ENCODE measurements around the gene ZBTB6. TPM values are rescaled to one million over a fixed set of nuclear protein-coding genes. Genes with fewer than 3 reads are reported as not detected.
A peak's percentile ranks its signal among the peaks of the same experiment; 100 is the strongest.
"Not testable (repeated sequence)": the region's sequence is repeated elsewhere in the genome, so short reads cannot be mapped to it uniquely, and the experiment has no call there.

Gene ZBTB6
- polyA plus RNA-seq, 2 of the 4 experiments (the other 2 are of a cell fraction), result 9.0 to 10.3 TPM

DNA sequence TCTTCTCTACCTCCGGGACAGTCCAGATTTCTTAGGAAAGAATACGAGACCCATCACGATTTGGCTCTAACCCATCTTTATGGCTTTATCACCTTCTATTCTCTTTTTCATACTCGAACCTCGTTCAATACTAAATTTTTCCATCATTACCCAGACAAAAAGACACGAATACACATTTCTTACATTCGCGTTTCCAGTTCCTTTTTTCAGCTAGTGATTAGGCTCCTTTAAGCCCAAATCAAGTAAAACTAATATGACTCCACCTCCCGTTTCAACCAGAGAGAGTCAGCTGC is 506 bp downstream of the ZBTB6 start:
- no peaks in the 10 kb centered on the region for H3K9me3 ChIP-seq
- peaks cover 8% of the 10 kb centered on the region for H3K4me1 ChIP-seq
- no peak for TF ChIP-seq RAD21 (conservative IDR thresholded peaks at IDR 0.05 in 1 of 2, IDR thresholded peaks at IDR 0.05 in 1 of 2)
- TF ChIP-seq KDM5A (IDR thresholded peaks at IDR 0.05), result no peak
- TF ChIP-seq, protein P1, sequence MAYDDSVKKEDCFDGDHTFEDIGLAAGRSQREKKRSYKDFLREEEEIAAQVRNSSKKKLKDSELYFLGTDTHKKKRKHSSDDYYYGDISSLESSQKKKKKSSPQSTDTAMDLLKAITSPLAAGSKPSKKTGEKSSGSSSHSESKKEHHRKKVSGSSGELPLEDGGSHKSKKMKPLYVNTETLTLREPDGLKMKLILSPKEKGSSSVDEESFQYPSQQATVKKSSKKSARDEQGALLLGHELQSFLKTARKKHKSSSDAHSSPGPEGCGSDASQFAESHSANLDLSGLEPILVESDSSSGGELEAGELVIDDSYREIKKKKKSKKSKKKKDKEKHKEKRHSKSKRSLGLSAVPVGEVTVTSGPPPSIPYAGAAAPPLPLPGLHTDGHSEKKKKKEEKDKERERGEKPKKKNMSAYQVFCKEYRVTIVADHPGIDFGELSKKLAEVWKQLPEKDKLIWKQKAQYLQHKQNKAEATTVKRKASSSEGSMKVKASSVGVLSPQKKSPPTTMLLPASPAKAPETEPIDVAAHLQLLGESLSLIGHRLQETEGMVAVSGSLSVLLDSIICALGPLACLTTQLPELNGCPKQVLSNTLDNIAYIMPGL (CRISPR knock-in tag; IDR thresholded peaks at IDR 0.05; ENCODE audit: borderline replicate concordance), result no peak
- ATAC-seq (no peak), DNase-seq (ENCODE audit: low read depth in 1 of 2, low spot score in 1 of 2) (no peak), FAIRE-seq (no peak)
- POLR2A ChIA-PET, result interaction anchor here (0.6 to 2.5 kb wide), 7 partner anchors 9 to 79 kb away, joined by 3 to 38 read pairs (median 8); partner anchors contain the start of genes RABGAP1, RC3H2 and ZBTB26
- H3K4me3 ChIP-seq, result peak overlapping the region; percentile 62
- 2% methylated on average over 9 of the region's 9 CpGs for WGBS (ENCODE audit: missing lambda C conversion rate)
- peak overlapping the region; percentile 80 to 95 for H3K27ac ChIP-seq
- H3K4me2 ChIP-seq, result peak overlapping the region; percentile 98
- CTCF ChIA-PET, result interaction anchor here (0.7 to 1.1 kb wide), 2 partner anchors 94 to 117 kb away, joined by 3 read pairs; no protein-coding TSS in a partner anchor

DNA sequence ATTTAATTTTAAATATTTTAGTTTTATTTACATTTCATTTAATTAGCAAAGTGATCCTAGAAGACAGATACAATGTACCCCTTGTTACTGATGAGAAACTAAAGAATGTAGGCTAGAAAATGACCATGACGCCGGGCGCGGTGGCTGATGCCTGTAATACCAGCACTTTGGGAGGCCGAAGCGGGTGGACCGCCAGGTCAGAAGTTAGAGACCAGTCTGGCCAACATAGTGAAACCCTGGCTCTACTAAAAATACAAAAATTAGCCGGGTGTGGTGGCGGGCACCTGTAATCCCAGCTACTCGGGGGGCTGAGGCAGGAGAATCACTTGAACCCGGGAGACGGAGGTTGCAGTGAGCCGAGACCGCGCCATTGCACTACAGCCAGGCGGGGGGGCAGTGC is 7.0 kb downstream of the ZBTB6 start:
- DNase-seq (ENCODE audit: low read depth in 1 of 2, low spot score in 1 of 2); CTCF ChIA-PET; FAIRE-seq; H3K9me3 ChIP-seq; ATAC-seq: not testable (repeated sequence)
- POLR2A ChIA-PET, result interaction anchor here (1.4 to 2.7 kb wide), 4 partner anchors 9 to 35 kb away, joined by 5 to 28 read pairs (median 8); partner anchors contain the start of genes RABGAP1 and ZBTB26
- peaks cover 22% of the 10 kb centered on the region for H3K4me1 ChIP-seq
- H3K27ac ChIP-seq, result 0 out of 6 replicates have a peak overlapping the region, but pooled peaks have one; percentile 24 to 71
- H3K4me3 ChIP-seq, result 0 out of 3 replicates have a peak overlapping the region, but pooled peaks have one; percentile 45
- H3K4me2 ChIP-seq, result peak overlapping the region; percentile 84
- 91% methylated on average over 16 of the region's 16 CpGs for WGBS (ENCODE audit: missing lambda C conversion rate)

DNA sequence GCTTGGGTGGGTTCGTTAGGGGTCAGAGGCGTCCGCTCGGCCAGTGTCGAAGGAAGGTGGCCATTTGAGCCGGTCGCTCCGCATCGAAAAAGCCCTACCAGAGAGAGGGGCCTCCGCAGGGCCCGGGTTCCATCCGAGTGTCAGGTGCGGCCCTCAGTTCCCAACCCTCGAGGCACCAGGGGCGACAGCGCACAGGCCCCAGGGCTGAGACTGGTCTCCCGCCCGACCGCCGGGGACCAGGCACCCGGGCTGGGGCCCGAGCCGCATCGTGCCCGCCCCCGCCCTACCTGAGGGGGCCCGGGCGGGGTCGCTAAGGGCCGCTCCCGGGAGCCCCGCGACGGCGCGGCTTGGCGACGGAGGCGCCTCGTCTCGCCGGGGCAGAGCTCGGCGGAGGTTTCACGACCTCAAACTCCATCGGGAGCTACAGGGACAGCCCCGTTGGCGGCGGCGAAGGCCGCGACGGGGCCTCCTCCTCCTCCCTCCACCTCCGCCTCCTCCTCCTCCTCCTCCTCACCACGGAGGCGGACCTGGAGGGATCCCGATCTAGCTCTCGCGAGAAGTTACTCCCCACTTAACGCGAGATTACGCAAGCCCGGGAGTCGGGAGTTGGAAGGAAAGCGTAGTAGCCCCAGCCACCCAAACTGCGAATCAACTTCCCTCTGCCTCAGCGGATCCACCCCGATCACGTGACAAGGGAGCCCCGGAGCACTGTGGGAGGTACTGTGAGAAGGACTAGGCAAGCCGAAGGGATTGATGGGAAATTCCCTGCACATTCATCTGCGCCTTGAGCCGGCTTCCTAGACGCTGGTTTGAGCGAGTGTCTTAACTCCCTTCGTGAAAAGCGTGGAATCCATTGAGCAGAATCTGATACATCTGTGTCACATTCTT is 8.1 kb downstream of the ZBTB6 start, which contains the start of gene RC3H2:
TSS of gene RC3H2 (minus strand) at position 537 of the 888 bp plus-strand sequence. CDS start 7,850 bp downstream, outside the sequence.
- CTCF ChIA-PET, result interaction anchor here (0.6 kb wide), 1 partner anchor 501 kb away, joined by 3 read pairs; no protein-coding TSS in a partner anchor
- Histone ChIP-seq H3K4me3 (peak within 1 kb of the TSS; percentile 78), H3K9me3 (no peaks in the 10 kb centered on the region), H3K4me1 (peaks cover 32% of the 10 kb centered on the region), H3K4me2 (peak within 1 kb of the TSS; percentile 95), H3K27ac (peak within 1 kb of the TSS; percentile 94 to 98)
- DNase-seq (ENCODE audit: low read depth in 1 of 2, low spot score in 1 of 2), result peak; percentile 94 to 100
- 1% methylated on average over 32 of the region's 77 CpGs for WGBS (ENCODE audit: missing lambda C conversion rate)
- POLR2A ChIA-PET, result interaction anchor here (0.6 to 3.5 kb wide), 12 partner anchors 8 to 86 kb away, joined by 3 to 38 read pairs (median 5); partner anchors contain the start of genes PDCL, RABGAP1, ZBTB26 and ZBTB6
- ATAC-seq, result peak; percentile 92 to 97
- FAIRE-seq, result peak; percentile 96
- TF ChIP-seq JUNB (IDR thresholded peaks at IDR 0.05) (no peak), FOXS1 (CRISPR knock-in tag; IDR thresholded peaks at IDR 0.05) (no peak; the same call in 1 of the 2 replicates), HEYL (CRISPR knock-in tag; IDR thresholded peaks at IDR 0.05) (no peak), JUN (IDR thresholded peaks at IDR 0.05) (peak; percentile 71 to 79), KDM1A (IDR thresholded peaks at IDR 0.05; ENCODE audit: low read depth) (no peak), CHD2 (IDR thresholded peaks at IDR 0.05; ENCODE audit: low read length, partially characterized antibody) (peak; percentile 96), FOSL2 (IDR thresholded peaks at IDR 0.05) (no peak), FOSL2 (CRISPR knock-in tag; IDR thresholded peaks at IDR 0.05) (peak; percentile 38), BHLHE40 (IDR thresholded peaks at IDR 0.05; ENCODE audit: low read depth, low read length) (no peak), PHF8 (IDR thresholded peaks at IDR 0.05; ENCODE audit: borderline replicate concordance, low read depth) (peak; percentile 97), RARB (CRISPR knock-in tag; IDR thresholded peaks at IDR 0.05) (no peak), CEBPB (IDR thresholded peaks at IDR 0.05) (peak; percentile 62 to 90), ZFP36 (IDR thresholded peaks at IDR 0.05; ENCODE audit: borderline replicate concordance, partially characterized antibody) (no peak), EHMT2 (IDR thresholded peaks at IDR 0.05; ENCODE audit: low read depth) (no peak)
- TF ChIP-seq, protein P2, sequence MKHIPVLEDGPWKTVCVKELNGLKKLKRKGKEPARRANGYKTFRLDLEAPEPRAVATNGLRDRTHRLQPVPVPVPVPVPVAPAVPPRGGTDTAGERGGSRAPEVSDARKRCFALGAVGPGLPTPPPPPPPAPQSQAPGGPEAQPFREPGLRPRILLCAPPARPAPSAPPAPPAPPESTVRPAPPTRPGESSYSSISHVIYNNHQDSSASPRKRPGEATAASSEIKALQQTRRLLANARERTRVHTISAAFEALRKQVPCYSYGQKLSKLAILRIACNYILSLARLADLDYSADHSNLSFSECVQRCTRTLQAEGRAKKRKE (CRISPR knock-in tag; IDR thresholded peaks at IDR 0.05; ENCODE audit: low read depth), result no peak
- TF ChIP-seq, protein P3, sequence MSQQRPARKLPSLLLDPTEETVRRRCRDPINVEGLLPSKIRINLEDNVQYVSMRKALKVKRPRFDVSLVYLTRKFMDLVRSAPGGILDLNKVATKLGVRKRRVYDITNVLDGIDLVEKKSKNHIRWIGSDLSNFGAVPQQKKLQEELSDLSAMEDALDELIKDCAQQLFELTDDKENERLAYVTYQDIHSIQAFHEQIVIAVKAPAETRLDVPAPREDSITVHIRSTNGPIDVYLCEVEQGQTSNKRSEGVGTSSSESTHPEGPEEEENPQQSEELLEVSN (IDR thresholded peaks at IDR 0.05; ENCODE audit: borderline replicate concordance, low read depth), result no peak
- TF ChIP-seq, protein P4, sequence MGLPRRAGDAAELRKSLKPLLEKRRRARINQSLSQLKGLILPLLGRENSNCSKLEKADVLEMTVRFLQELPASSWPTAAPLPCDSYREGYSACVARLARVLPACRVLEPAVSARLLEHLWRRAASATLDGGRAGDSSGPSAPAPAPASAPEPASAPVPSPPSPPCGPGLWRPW (IDR thresholded peaks at IDR 0.05), result no peak
- TF ChIP-seq, protein P5, sequence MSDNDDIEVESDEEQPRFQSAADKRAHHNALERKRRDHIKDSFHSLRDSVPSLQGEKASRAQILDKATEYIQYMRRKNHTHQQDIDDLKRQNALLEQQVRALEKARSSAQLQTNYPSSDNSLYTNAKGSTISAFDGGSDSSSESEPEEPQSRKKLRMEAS (IDR thresholded peaks at IDR 0.05), result peak; percentile 73
- TF ChIP-seq, protein P6, sequence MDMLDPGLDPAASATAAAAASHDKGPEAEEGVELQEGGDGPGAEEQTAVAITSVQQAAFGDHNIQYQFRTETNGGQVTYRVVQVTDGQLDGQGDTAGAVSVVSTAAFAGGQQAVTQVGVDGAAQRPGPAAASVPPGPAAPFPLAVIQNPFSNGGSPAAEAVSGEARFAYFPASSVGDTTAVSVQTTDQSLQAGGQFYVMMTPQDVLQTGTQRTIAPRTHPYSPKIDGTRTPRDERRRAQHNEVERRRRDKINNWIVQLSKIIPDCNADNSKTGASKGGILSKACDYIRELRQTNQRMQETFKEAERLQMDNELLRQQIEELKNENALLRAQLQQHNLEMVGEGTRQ (IDR thresholded peaks at IDR 0.05), result peak; percentile 97
- TF ChIP-seq, protein P7, sequence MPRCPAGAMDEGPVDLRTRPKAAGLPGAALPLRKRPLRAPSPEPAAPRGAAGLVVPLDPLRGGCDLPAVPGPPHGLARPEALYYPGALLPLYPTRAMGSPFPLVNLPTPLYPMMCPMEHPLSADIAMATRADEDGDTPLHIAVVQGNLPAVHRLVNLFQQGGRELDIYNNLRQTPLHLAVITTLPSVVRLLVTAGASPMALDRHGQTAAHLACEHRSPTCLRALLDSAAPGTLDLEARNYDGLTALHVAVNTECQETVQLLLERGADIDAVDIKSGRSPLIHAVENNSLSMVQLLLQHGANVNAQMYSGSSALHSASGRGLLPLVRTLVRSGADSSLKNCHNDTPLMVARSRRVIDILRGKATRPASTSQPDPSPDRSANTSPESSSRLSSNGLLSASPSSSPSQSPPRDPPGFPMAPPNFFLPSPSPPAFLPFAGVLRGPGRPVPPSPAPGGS (IDR thresholded peaks at IDR 0.05), result peak; percentile 82; the same call in 2 of the 3 replicates
- TF ChIP-seq, protein P8, sequence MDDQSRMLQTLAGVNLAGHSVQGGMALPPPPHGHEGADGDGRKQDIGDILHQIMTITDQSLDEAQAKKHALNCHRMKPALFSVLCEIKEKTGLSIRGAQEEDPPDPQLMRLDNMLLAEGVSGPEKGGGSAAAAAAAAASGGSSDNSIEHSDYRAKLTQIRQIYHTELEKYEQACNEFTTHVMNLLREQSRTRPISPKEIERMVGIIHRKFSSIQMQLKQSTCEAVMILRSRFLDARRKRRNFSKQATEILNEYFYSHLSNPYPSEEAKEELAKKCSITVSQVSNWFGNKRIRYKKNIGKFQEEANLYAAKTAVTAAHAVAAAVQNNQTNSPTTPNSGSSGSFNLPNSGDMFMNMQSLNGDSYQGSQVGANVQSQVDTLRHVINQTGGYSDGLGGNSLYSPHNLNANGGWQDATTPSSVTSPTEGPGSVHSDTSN (IDR thresholded peaks at IDR 0.05), result no peak

Measured in A549 (cell line).